Neural crest cell (in vitro differentiated cells): Measurements from ENCODE around the gene ABCB8. TPM values are rescaled to one million over a fixed set of nuclear protein-coding genes. Genes with fewer than 3 reads are reported as not detected.

ENCODE experiments used
- DNase-seq: peaks from one replicate; pipeline ENCODE4 v3.0.0; 2021; ENCODE audit warnings: low read depth, mixed read lengths, low spot score
- H3K27ac Mint-ChIP-seq: one replicate; pipeline ENCODE4 v1.8.0; 2021; ENCODE audit warnings: mild to moderate bottlenecking, mixed read lengths; ENCODE audit not compliant: unreplicated experiment
- H3K27me3 Mint-ChIP-seq: 2 replicates; pipeline ENCODE4 v1.8.0; 2021; ENCODE audit warnings: low read depth, mild to moderate bottlenecking, mixed read lengths
- H3K36me3 Mint-ChIP-seq: 2 replicates; pipeline ENCODE4 v1.8.0; 2021; ENCODE audit warnings: low read depth, mild to moderate bottlenecking, mixed read lengths
- H3K4me1 Mint-ChIP-seq: 2 replicates; pipeline ENCODE4 v1.8.0; 2021; ENCODE audit warnings: mixed read lengths
- H3K4me3 Mint-ChIP-seq: one replicate; pipeline ENCODE4 v1.8.0; 2021; ENCODE audit warnings: mild to moderate bottlenecking, mixed read lengths
- H3K9me3 Mint-ChIP-seq: 2 replicates; pipeline ENCODE4 v1.8.0; 2021; ENCODE audit warnings: mixed read lengths
- total RNA-seq: library from RNA; stranded (reverse); gene quantifications from 2 replicates; pipeline ENCODE4 v1.2.1, GENCODE V29; 2021
- TF ChIP-seq, protein P1 (sequence below): fragments of 200-600 bp; sonication (generic); conservative IDR thresholded peaks from 2 replicates; pipeline ENCODE4 v1.5.0; 2021; ENCODE audit warnings: antibody characterized with exemption, mild to moderate bottlenecking

Gene ABCB8
- total RNA-seq, 1 donor from 2014 or later: 43.5 TPM

DNA sequence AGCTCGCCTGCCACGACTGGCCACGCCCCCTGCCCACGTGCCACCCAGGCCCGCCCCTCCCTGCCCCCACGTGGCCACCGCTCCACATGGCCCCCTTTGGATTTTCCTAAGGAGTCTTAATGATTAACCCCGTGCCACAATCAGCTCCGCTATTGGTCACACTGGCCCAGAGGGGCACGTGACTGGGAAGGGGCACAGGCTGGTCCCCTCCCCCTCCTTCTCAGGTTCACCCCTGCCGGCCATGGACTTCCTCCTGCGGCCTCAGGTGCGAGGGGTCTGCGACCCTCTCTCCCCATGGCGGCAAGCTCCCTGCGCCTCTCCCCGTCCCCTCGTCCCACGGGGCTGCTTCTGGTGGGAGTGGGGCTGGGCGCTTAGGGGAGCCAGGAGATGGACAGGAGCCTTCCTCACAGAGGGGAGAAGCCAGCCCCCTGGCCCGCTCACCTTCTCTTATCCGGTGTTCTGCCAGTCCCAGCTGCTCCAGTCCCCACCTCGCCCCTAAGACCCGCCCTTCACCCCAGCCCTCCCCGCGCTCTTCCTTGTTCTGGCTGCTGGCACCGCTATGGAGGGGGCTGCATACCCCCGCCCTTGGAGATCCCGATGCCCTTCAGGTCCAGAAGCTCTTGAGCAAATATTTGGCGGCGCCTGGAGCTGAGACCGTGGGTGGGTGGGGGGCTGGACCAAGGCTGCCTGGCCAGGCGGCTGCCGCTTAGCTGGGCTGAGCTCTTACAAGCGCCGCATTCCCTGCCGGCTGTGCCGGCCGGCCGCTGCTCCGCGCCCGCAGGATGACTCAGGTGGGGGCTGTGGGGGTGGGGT is 34.4 kb downstream of the ABCB8 start:
- Mint-ChIP-seq H3K4me1 (peaks cover 36% of the 10 kb centered on the region), H3K27ac (no peak overlapping the region), H3K9me3 (no peaks in the 10 kb centered on the region), H3K4me3 (peak overlapping the region; percentile 92), H3K36me3 (no peaks in the 10 kb centered on the region), H3K27me3 (no peaks in the 10 kb centered on the region)
- peak; percentile 53 for DNase-seq
- TF ChIP-seq, protein P1, sequence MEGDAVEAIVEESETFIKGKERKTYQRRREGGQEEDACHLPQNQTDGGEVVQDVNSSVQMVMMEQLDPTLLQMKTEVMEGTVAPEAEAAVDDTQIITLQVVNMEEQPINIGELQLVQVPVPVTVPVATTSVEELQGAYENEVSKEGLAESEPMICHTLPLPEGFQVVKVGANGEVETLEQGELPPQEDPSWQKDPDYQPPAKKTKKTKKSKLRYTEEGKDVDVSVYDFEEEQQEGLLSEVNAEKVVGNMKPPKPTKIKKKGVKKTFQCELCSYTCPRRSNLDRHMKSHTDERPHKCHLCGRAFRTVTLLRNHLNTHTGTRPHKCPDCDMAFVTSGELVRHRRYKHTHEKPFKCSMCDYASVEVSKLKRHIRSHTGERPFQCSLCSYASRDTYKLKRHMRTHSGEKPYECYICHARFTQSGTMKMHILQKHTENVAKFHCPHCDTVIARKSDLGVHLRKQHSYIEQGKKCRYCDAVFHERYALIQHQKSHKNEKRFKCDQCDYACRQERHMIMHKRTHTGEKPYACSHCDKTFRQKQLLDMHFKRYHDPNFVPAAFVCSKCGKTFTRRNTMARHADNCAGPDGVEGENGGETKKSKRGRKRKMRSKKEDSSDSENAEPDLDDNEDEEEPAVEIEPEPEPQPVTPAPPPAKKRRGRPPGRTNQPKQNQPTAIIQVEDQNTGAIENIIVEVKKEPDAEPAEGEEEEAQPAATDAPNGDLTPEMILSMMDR: no peak

DNA sequence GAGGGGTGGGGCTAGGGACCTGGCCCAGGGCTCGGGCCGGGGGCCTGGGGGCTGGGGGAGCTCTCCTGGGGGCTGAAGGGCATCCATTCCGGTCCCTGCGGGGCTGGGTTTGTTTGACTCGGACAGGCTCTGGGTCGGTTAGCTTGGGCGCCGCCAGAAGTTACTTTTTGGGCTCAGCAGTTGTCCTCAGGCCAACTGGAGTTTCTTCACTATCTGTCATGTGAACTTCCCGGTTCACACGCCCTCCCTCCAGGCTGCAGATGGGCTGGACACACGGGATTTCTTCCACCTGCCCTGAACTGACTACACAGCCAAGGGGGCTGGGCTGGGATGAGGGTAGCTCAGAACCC is 34.9 kb downstream of the ABCB8 start:
- TF ChIP-seq, protein P1: no peak
- no peaks in the 10 kb centered on the region for H3K27me3 Mint-ChIP-seq
- H3K4me1 Mint-ChIP-seq: peaks cover 31% of the 10 kb centered on the region
- H3K36me3 Mint-ChIP-seq: no peaks in the 10 kb centered on the region
- H3K4me3 Mint-ChIP-seq: peak overlapping the region; percentile 47
- no peak overlapping the region for H3K27ac Mint-ChIP-seq
- DNase-seq: no peak
- H3K9me3 Mint-ChIP-seq: no peaks in the 10 kb centered on the region

DNA sequence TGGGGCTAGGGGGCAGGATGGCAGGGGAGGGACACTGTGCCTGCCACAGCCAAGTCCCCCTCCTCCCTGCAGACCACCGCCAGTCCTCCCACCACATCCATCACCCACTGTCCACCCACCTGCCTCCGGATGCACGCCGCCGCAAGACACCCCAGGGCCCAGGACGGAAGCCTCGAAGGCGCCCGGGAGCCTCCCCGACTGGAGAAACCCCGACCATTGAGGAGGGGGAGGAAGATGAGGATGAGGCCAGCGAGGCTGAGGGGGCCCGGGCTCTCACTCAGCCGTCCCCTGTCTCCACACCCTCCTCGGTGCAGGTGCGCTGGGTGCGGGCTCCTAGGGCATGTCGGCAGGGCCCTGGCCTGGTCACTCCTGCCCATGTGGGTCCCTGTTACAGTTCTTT is 36.2 kb downstream of the ABCB8 start:
- H3K27ac Mint-ChIP-seq: no peak overlapping the region
- H3K4me3 Mint-ChIP-seq: no peak overlapping the region
- peaks cover 20% of the 10 kb centered on the region for H3K4me1 Mint-ChIP-seq
- TF ChIP-seq, protein P1: no peak
- peaks cover 2% of the 10 kb centered on the region for H3K36me3 Mint-ChIP-seq
- H3K9me3 Mint-ChIP-seq: no peaks in the 10 kb centered on the region
- H3K27me3 Mint-ChIP-seq: no peaks in the 10 kb centered on the region
- no peak for DNase-seq

DNA sequence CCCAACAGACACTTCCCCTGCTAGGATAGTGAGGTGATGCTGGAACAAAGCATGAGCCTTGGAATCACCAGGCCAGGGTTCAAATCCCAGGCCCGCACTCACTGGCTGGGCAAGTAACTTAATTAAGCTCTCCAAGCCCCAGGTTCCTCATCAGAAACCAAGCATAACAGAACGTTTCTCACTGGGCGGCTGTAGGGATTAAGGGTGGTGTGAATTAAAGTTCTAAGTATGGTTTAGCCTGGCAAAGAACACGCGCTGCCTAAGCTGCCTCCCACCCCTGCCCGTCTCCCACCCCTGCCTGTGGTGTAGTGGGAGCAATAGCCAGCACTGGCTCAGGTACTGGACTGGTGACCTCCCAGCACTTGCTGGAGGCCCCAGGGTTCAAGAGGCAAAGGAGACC is 36.7 kb downstream of the ABCB8 start:
- TF ChIP-seq, protein P1: no peak
- Mint-ChIP-seq H3K36me3 (peaks cover 2% of the 10 kb centered on the region), H3K27me3 (no peaks in the 10 kb centered on the region), H3K9me3 (no peaks in the 10 kb centered on the region), H3K27ac (no peak overlapping the region), H3K4me1 (peaks cover 20% of the 10 kb centered on the region), H3K4me3 (no peak overlapping the region)
- no peak for DNase-seq

DNA sequence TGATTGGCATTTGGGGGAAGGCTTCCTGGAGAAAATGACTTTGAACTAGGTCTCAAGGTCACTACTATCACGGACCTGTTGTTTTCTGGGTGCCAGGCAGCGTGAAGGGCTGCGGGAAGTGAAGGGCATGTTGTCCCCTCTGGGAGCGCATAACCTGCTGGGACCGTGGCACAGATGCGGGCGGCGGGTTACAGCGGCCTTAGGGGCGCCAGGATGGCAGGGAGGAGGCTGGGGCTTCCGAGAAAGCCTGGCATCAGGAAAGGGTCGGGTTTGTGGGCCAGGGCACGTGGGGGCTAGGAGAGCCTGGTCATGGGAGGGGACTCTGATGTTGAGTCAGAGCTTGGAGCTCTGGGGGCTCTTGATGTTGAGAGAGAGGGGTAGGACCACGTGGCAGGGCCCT is 37.3 kb downstream of the ABCB8 start:
- peaks cover 2% of the 10 kb centered on the region for H3K36me3 Mint-ChIP-seq
- TF ChIP-seq, protein P1: no peak
- no peak for DNase-seq
- H3K4me1 Mint-ChIP-seq: peaks cover 19% of the 10 kb centered on the region
- no peaks in the 10 kb centered on the region for H3K27me3 Mint-ChIP-seq
- H3K27ac Mint-ChIP-seq: no peak overlapping the region
- no peak overlapping the region for H3K4me3 Mint-ChIP-seq
- H3K9me3 Mint-ChIP-seq: no peaks in the 10 kb centered on the region
